A549 (cell line): ENCODE measurements around the gene NKX6-1. TPM values are rescaled to one million over a fixed set of nuclear protein-coding genes. Genes with fewer than 3 reads are reported as not detected.
A peak's percentile ranks its signal among the peaks of the same experiment; 100 is the strongest.

Experiments used
- ATAC-seq, 2 experiments: fragments of 200-7000 bp in 1 of 2; fragments of >200 bp in 1 of 2; cut with Nextera tagmentation in 1 of 2; cut with Tn5 transposase in 1 of 2; 3 replicates each; pipeline versions ENCODE4 v1.8.0 to v1.9.1; 2018 to 2020; ENCODE audit warnings: mild to moderate bottlenecking in 1 of 2, moderate library complexity in 1 of 2
- CTCF ChIA-PET: fragments of 300-600 bp; sonication (Branson Sonifier 250); formaldehyde crosslinking; extraction: SDS; loops from one replicate; lab custom pipeline; 2021; ENCODE audit warnings: antibody characterized with exemption, inconsistent platforms; lab: Yijun Ruan, JAX
- POLR2A ChIA-PET: fragments of 350-600 bp; formaldehyde crosslinking; extraction: SDS; loops from one replicate; lab custom pipeline; 2021; ENCODE audit warnings: antibody characterized with exemption, inconsistent platforms; lab: Yijun Ruan, JAX
- DNase-seq, 2 experiments: peaks; one replicate each; pipeline versions ENCODE4 v3.0.0 to v3.0.0-alpha.2; 2011 to 2016; ENCODE audit warnings: low read depth in 1 of 2, low spot score in 1 of 2
- FAIRE-seq: peaks from 2 replicates; lab custom pipeline; 2011; peaks lifted over from hg19 to GRCh38; lab: Jason Lieb, UNC
- H3K27ac ChIP-seq, 2 experiments: fragments of >200 bp; sonication (Bioruptor Twin); formaldehyde crosslinking; 3 replicates each; pipeline ENCODE4 v1.5.1; 2016 to 2017
- H3K4me1 ChIP-seq: fragments of >200 bp; sonication (Bioruptor Twin); formaldehyde crosslinking; 3 replicates; pipeline ENCODE4 v1.6.1; 2016
- H3K4me2 ChIP-seq: fragments of >200 bp; sonication (Bioruptor Twin); formaldehyde crosslinking; 3 replicates; pipeline ENCODE4 v1.6.1; 2016
- H3K4me3 ChIP-seq: fragments of >200 bp; sonication (Bioruptor Twin); formaldehyde crosslinking; 3 replicates; pipeline ENCODE4 v1.5.1; 2016
- H3K9me3 ChIP-seq: fragments of >200 bp; sonication (Bioruptor Twin); formaldehyde crosslinking; 3 replicates; pipeline ENCODE4 v1.6.1; 2016
- CBX2 ChIP-seq: fragments of 200-600 bp; sonication (generic); IDR thresholded peaks from 2 replicates; pipeline ENCODE4 v1.6.1; 2016; ENCODE audit warnings: low read depth, mild to moderate bottlenecking, borderline replicate concordance
- CBX8 ChIP-seq: fragments of 200-600 bp; sonication (generic); IDR thresholded peaks from 2 replicates; pipeline ENCODE4 v1.6.1; 2016
- CEBPB ChIP-seq, 2 experiments: fragments of >200 bp in 1 of 2; sonication (Bioruptor Twin) in 1 of 2; formaldehyde crosslinking in 1 of 2; IDR thresholded peaks; 2 replicates each; pipeline ENCODE4 v1.6.1; 2012 to 2016
- EHMT2 ChIP-seq: fragments of 200-600 bp; sonication (generic); IDR thresholded peaks from 2 replicates; pipeline ENCODE4 v1.6.1; 2016; ENCODE audit warnings: antibody characterized with exemption, low read depth, mild to moderate bottlenecking, moderate library complexity
- EP300 ChIP-seq, 2 experiments: fragments of >200 bp; sonication (Bioruptor Twin); formaldehyde crosslinking; IDR thresholded peaks; 2 replicates in 1 of 2; 3 replicates in 1 of 2; pipeline ENCODE4 v1.6.1; 2016 to 2017
- ESRRA ChIP-seq: fragments of 150-350 bp; IDR thresholded peaks from 2 replicates; pipeline ENCODE4 v1.6.1; 2014; ENCODE audit warnings: mild to moderate bottlenecking, low read length, borderline replicate concordance
- HOXA7 ChIP-seq: fragments of 250-450 bp; sonication (Bioruptor Pico); IDR thresholded peaks from 2 replicates; pipeline ENCODE4 v1.5.0; 2020; ENCODE audit warnings: mild to moderate bottlenecking, moderate library complexity
- HOXB13 ChIP-seq: fragments of 250-450 bp; sonication (Bioruptor Pico); IDR thresholded peaks from 2 replicates; pipeline ENCODE4 v1.5.0; 2020; ENCODE audit warnings: low read depth, mild to moderate bottlenecking, moderate library complexity
- MAZ ChIP-seq: fragments of 150-350 bp; IDR thresholded peaks from 2 replicates; pipeline ENCODE4 v1.6.1; 2014; ENCODE audit warnings: antibody characterized with exemption, low read depth, low read length, borderline replicate concordance
- POLR2AphosphoS2 ChIP-seq: conservative IDR thresholded peaks from 2 replicates; pipeline ENCODE4 v1.6.1; 2012; ENCODE audit warnings: low read length, improper control_type of control experiment, inconsistent platforms
- RAD21 ChIP-seq, 2 experiments: fragments of >200 bp in 1 of 2; sonication (Bioruptor Twin) in 1 of 2; formaldehyde crosslinking in 1 of 2; IDR thresholded peaks in 1 of 2; conservative IDR thresholded peaks in 1 of 2; 2 replicates in 1 of 2; 3 replicates in 1 of 2; pipeline ENCODE4 v1.6.1; 2012 to 2018; ENCODE audit warnings: inconsistent platforms in 1 of 2
- RNF2 ChIP-seq: fragments of 200-600 bp; sonication (generic); IDR thresholded peaks from 2 replicates; pipeline ENCODE4 v1.6.1; 2016; ENCODE audit warnings: low read depth, mild to moderate bottlenecking, antibody characterized with exemption, moderate library complexity, borderline replicate concordance
- ZNF302 ChIP-seq: fragments of 250-450 bp; sonication (Bioruptor Pico); IDR thresholded peaks from 2 replicates; pipeline ENCODE4 v1.9.0; 2021; ENCODE audit warnings: inconsistent platforms, mild to moderate bottlenecking, moderate library complexity
- WGBS: methylation state at CpG from one replicate; pipeline ENCODE4 v1.1.6; 2017; ENCODE audit errors: missing lambda C conversion rate; 5-methylcytosine and 5-hydroxymethylcytosine counted together
- polyA plus RNA-seq, 4 experiments: library from polyadenylated mRNA; depleted of rRNA in 3 of 4; stranded (reverse); fragments of >200 nt; fragmentation: RNase III in 1 of 4; extraction: RNeasy Plus Mini Kit Qiagen cat#74134 plus additional on column Dnase treatment in 1 of 4; gene quantifications; 2 replicates in 3 of 4; 3 replicates in 1 of 4; pipeline ENCODE4 v1.2.3, GENCODE V29; 2011 to 2017
- TF ChIP-seq, protein P1 (sequence below): fragments of 150-350 bp; IDR thresholded peaks from 2 replicates; pipeline ENCODE4 v1.6.1; 2014; ENCODE audit warnings: low read depth, mild to moderate bottlenecking, low read length
- TF ChIP-seq, protein P2 (sequence below): IDR thresholded peaks from 2 replicates; pipeline ENCODE4 v1.6.1; 2012
- TF ChIP-seq, protein P3 (sequence below): fragments of >200 bp; sonication (Bioruptor Twin); formaldehyde crosslinking; IDR thresholded peaks from 3 replicates; pipeline ENCODE4 v1.5.1; 2016

The NKX6-1 gene
- polyA plus RNA-seq, 2 of the 4 experiments (the other 2 are of a cell fraction) = 0.13 to 0.28 TPM

DNA sequence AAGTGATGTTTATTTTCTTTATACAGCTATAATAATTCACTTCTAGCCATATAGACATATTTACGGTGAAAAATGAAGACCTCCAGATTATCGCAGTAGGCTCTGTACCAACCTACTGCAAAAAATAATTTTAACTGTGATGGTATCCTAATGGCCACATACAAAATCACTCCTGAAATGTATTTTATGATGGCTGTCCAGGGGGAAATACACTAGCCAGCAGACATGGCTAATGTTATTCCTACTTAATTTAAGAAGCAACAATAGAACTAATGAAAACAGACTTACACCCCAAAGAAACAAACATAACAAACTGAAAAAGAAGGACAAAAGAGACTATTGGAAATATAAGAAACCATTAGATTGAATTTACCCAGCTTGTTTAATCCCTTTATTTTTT is 4.6 kb downstream of the NKX6-1 start:
- DNase-seq (no peak), ATAC-seq (no peak), FAIRE-seq (no peak)
- whole genome bisulfite sequencing = 89% methylated on average over 2 of the region's 2 CpGs
- ChIA-PET CTCF (interaction anchor here (1.1 kb wide), 1 partner anchor 9 kb away, joined by 3 read pairs; no protein-coding TSS in a partner anchor), POLR2A (no interaction called here)
- Histone ChIP-seq H3K27ac (no peak overlapping the region), H3K4me2 (no peak overlapping the region), H3K4me1 (no peaks in the 10 kb centered on the region), H3K4me3 (no peak overlapping the region), H3K9me3 (no peaks in the 10 kb centered on the region)
- TF ChIP-seq, protein P1, sequence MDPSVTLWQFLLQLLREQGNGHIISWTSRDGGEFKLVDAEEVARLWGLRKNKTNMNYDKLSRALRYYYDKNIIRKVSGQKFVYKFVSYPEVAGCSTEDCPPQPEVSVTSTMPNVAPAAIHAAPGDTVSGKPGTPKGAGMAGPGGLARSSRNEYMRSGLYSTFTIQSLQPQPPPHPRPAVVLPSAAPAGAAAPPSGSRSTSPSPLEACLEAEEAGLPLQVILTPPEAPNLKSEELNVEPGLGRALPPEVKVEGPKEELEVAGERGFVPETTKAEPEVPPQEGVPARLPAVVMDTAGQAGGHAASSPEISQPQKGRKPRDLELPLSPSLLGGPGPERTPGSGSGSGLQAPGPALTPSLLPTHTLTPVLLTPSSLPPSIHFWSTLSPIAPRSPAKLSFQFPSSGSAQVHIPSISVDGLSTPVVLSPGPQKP = no peak
- no peak for TF ChIP-seq CBX2

DNA sequence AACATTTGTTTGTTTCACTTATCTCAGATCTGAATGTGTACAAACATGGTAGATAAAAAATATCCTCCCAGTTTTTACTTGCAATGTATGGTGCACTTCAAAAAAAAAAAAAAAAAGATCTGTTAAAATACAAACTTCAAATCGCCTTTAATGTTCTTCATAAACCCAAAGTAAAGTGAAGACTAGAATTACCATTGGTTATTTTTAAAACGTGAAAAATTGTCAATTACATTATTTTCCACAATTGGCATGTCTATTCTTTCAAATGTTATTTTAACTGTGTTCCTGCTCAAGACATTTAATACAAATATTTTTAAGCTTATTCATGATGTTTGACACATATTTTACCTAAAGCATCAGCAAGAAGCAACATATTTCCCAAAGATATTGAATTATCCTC is 5.0 kb downstream of the NKX6-1 start:
- TF ChIP-seq RAD21 (conservative IDR thresholded peaks at IDR 0.05 in 1 of 2, IDR thresholded peaks at IDR 0.05 in 1 of 2) = no peak
- no peak for TF ChIP-seq MAZ
- no peak for TF ChIP-seq EHMT2
- TF ChIP-seq EP300 (IDR thresholded peaks at IDR 0.05) = no peak
- TF ChIP-seq, protein P2, sequence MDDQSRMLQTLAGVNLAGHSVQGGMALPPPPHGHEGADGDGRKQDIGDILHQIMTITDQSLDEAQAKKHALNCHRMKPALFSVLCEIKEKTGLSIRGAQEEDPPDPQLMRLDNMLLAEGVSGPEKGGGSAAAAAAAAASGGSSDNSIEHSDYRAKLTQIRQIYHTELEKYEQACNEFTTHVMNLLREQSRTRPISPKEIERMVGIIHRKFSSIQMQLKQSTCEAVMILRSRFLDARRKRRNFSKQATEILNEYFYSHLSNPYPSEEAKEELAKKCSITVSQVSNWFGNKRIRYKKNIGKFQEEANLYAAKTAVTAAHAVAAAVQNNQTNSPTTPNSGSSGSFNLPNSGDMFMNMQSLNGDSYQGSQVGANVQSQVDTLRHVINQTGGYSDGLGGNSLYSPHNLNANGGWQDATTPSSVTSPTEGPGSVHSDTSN = no peak
- TF ChIP-seq CEBPB (IDR thresholded peaks at IDR 0.05) = no peak
- TF ChIP-seq CBX8 = no peak
- TF ChIP-seq HOXB13 (CRISPR knock-in tag) = no peak
- TF ChIP-seq RNF2 = no peak
- TF ChIP-seq ZNF302 (CRISPR knock-in tag) = no peak
- TF ChIP-seq ESRRA = no peak
- TF ChIP-seq, protein P3, sequence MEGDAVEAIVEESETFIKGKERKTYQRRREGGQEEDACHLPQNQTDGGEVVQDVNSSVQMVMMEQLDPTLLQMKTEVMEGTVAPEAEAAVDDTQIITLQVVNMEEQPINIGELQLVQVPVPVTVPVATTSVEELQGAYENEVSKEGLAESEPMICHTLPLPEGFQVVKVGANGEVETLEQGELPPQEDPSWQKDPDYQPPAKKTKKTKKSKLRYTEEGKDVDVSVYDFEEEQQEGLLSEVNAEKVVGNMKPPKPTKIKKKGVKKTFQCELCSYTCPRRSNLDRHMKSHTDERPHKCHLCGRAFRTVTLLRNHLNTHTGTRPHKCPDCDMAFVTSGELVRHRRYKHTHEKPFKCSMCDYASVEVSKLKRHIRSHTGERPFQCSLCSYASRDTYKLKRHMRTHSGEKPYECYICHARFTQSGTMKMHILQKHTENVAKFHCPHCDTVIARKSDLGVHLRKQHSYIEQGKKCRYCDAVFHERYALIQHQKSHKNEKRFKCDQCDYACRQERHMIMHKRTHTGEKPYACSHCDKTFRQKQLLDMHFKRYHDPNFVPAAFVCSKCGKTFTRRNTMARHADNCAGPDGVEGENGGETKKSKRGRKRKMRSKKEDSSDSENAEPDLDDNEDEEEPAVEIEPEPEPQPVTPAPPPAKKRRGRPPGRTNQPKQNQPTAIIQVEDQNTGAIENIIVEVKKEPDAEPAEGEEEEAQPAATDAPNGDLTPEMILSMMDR = no peak
- no peak for TF ChIP-seq HOXA7 (CRISPR knock-in tag)
- DNase-seq (no peak), ATAC-seq (no peak), FAIRE-seq (no peak)
- H3K4me2 ChIP-seq = no peak overlapping the region; the same call in 2 of the 3 replicates
- 59% methylated on average over 2 of the region's 2 CpGs for WGBS
- no peaks in the 10 kb centered on the region for H3K9me3 ChIP-seq
- no peak overlapping the region for H3K27ac ChIP-seq
- CTCF ChIA-PET = interaction anchor here (1.1 kb wide), 1 partner anchor 9 kb away, joined by 3 read pairs; no protein-coding TSS in a partner anchor
- no peaks in the 10 kb centered on the region for H3K4me1 ChIP-seq
- H3K4me3 ChIP-seq = no peak overlapping the region
- POLR2A ChIA-PET = no interaction called here

DNA sequence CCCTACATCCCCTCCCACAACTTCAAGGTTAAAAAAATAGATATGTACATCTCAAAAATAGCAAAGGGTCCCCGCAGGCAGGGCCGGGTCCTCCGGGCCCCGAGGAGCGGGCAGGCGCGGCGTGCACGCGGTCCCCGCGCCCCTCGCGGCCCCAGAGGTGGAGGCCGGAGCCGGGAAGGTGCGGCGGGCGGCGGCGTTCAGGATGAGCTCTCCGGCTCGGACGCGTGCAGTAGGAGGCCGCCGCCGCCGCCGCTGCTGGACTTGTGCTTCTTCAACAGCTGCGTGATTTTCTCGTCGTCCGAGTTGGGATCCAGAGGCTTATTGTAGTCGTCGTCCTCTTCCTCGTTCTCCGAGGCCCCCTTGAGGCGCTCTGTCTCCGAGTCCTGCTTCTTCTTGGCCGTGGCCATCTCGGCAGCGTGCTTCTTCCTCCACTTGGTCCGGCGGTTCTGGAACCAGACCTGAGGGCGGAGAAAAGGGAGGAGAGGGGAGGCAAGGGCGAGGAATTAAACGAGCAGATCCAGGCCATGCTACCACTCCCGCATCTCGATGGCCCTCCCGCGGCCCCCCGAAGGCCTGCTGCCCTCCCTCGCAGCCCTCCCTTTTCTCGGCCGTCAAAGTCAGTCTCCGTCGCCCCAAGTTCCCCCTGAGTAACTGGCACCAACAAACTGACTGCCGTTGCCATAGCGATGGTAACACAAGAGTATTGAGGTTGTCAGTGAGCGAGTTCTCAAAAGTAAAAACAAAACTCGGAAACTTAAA is 5.8 kb downstream of the NKX6-1 start:
- CTCF ChIA-PET = no interaction called here
- peak overlapping the region in 1 of 2 experiments; percentile 63; a peak in 2 of 6 replicates for H3K27ac ChIP-seq
- peak; percentile 42 to 84; a peak in 4 of 6 replicates for ATAC-seq

More for the DNA sequence above, 5.8 kb downstream of the NKX6-1 start:
- Histone ChIP-seq H3K9me3 (no peaks in the 10 kb centered on the region), H3K4me2 (peak overlapping the region; percentile 83), H3K4me1 (no peaks in the 10 kb centered on the region), H3K4me3 (peak overlapping the region; percentile 41)
- 48% methylated on average over 25 of the region's 62 CpGs for WGBS
- FAIRE-seq (no peak), DNase-seq (peak in 1 of 2 experiments; percentile 56)
- peak in 1 of 2 experiments; percentile 19; a peak in 1 of 5 replicates for TF ChIP-seq RAD21 (conservative IDR thresholded peaks at IDR 0.05 in 1 of 2, IDR thresholded peaks at IDR 0.05 in 1 of 2)
- TF ChIP-seq POLR2AphosphoS2 = no peak
- POLR2A ChIA-PET = no interaction called here
